Upper lobe of left lung (tissue), 6 donors: ENCODE measurements around the gene NR1H2. TPM values are rescaled to one million over a fixed set of nuclear protein-coding genes. Genes with fewer than 3 reads are reported as not detected.

Experiments used
- ATAC-seq, 2 donors: fragments of 200-7000 bp; cut with Tn5 transposase; one replicate each; pipeline ENCODE4 v1.9.1; 2022; ENCODE audit warnings: mild to moderate bottlenecking in 2 of 2, moderate library complexity in 2 of 2; ENCODE audit not compliant: low FRiP score in 2 of 2
- DNase-seq, 2 donors: peaks; one replicate each; pipeline ENCODE4 v3.0.0-alpha.2; 2019 to 2020
- H3K27ac ChIP-seq, 4 donors: fragments of 200-600 bp; sonication (generic); one replicate each; pipeline ENCODE4 v1.5.1; 2016 to 2019
- H3K27me3 ChIP-seq, 4 donors: fragments of 200-600 bp; sonication (generic); one replicate each; pipeline ENCODE4 v1.5.1; 2017 to 2019
- H3K36me3 ChIP-seq, 4 donors: fragments of 200-600 bp; sonication (generic); one replicate each; pipeline ENCODE4 v1.5.1; 2016 to 2019
- H3K4me1 ChIP-seq, 4 donors: fragments of 200-600 bp; sonication (generic); one replicate each; pipeline ENCODE4 v1.5.1; 2018 to 2019
- H3K4me3 ChIP-seq, 4 donors: fragments of 200-600 bp; sonication (generic); one replicate each; pipeline ENCODE4 v1.5.1; 2017 to 2019; ENCODE audit warnings: mild to moderate bottlenecking in 2 of 4, moderate library complexity in 1 of 4
- H3K9me3 ChIP-seq, 4 donors: fragments of 200-600 bp; sonication (generic); one replicate each; pipeline ENCODE4 v1.5.1; 2018 to 2019
- EP300 ChIP-seq, 4 donors: sonication (generic); formaldehyde crosslinking; IDR thresholded peaks; one replicate each; pipeline ENCODE4 v1.5.1; 2017; ENCODE audit warnings: antibody characterized with exemption in 4 of 4, control low read depth in 2 of 4
- POLR2A ChIP-seq, 4 donors: fragments of 450-650 bp; IDR thresholded peaks; one replicate each; pipeline ENCODE4 v1.5.1; 2016 to 2017; ENCODE audit warnings: antibody characterized with exemption in 4 of 4, mild to moderate bottlenecking in 2 of 4
- POLR2AphosphoS5 ChIP-seq, 2 donors: sonication (generic); formaldehyde crosslinking; IDR thresholded peaks; one replicate each; pipeline ENCODE4 v1.5.1; 2017; ENCODE audit warnings: antibody characterized with exemption in 2 of 2
- WGBS, 2 donors: methylation state at CpG; one replicate each; pipeline ENCODE4 v1.1.5; 2017 to 2018; 5-methylcytosine and 5-hydroxymethylcytosine counted together
- total RNA-seq, 6 donors: library from RNA; depleted of rRNA in 4 of 6; stranded (reverse); fragments of >200 nt in 4 of 6; gene quantifications; one replicate each; pipeline versions ENCODE4 v1.1.0 to v1.2.1, GENCODE V29; 2016 to 2021
- TF ChIP-seq, protein P1 (sequence below), 6 experiments: fragments of 450-650 bp in 4 of 6; fragments of 200-600 bp in 2 of 6; sonication (generic) in 2 of 6; IDR thresholded peaks; one replicate each; pipeline ENCODE4 v1.5.1; 2016 to 2019; ENCODE audit warnings: antibody characterized with exemption in 6 of 6
- donor health status: DM: no; HTN: no; CAD: no; lungs with moderate emphysema.
- donor health status: DM: no; HTN: yes; CAD: no; lungs with severe emphysema.

Gene NR1H2
- 100 to 1,000 TPM in 4 of 6 donors, 10 to 100 TPM in 2; 98.3 to 170 (median 123) TPM for total RNA-seq

DNA sequence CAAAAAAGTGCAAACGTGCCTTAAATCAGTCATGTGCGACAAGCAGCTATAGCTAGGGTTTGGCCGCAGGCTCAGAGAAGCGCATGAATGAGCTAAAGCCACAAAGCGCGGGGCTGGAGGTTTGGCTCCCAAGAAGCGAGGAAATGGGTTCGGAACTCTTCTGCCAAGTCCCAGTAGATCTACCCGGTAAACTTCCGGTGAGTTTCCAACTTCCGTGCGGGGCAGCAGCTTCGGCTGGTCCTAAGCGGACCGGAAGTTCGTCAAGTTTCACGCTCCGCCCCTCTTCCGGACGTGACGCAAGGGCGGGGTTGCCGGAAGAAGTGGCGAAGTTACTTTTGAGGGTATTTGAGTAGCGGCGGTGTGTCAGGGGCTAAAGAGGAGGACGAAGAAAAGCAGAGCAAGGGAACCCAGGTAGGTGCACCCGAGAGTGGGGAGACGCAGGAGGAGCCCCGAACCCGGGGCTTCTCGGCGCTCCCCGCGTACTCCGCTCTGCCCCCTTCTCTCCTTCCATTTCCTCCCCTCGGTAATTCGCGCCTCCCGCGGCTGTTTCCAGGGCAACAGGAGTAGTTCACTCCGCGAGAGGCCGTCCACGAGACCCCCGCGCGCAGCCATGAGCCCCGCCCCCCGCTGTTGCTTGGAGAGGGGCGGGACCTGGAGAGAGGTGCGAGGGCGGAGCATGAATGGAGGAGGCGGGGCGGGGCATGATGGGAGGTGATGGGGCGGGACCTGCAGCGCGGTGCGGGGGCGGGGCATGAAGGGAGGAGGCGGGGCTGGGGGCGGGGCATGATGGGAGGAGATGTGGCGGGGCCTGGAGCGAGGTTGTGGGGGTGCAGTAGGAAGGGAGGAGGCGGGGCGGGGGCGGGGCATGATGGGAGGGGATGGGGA, at the start of gene NR1H2:
Gene NR1H2 (plus strand): TSS at position 292 of the 885 bp plus-strand sequence. CDS start 1,149 bp downstream, outside the sequence.
- DNase-seq (peak; percentile 94), ATAC-seq (peak; percentile 96)
- Histone ChIP-seq H3K27me3 (no peaks in the 10 kb centered on the region), H3K27ac (peak within 1 kb of the TSS; percentile 97 to 99 (median 98)), H3K4me1 (peaks cover 9 to 35% (median 27%) of the 10 kb centered on the region in 4 donors), H3K4me3 (peak within 1 kb of the TSS; percentile 73 to 87 (median 78)), H3K9me3 (no peaks in the 10 kb centered on the region), H3K36me3 (peaks cover 8 to 43% (median 40%) of the 10 kb centered on the region in 4 donors)
- TF ChIP-seq EP300 (IDR thresholded peaks at IDR 0.05) = peak in 1 of 4 donors; percentile 79
- TF ChIP-seq POLR2A (IDR thresholded peaks at IDR 0.05) = peak in 3 of 4 donors; percentile 61 to 93 (median 85)
- TF ChIP-seq, protein P1, sequence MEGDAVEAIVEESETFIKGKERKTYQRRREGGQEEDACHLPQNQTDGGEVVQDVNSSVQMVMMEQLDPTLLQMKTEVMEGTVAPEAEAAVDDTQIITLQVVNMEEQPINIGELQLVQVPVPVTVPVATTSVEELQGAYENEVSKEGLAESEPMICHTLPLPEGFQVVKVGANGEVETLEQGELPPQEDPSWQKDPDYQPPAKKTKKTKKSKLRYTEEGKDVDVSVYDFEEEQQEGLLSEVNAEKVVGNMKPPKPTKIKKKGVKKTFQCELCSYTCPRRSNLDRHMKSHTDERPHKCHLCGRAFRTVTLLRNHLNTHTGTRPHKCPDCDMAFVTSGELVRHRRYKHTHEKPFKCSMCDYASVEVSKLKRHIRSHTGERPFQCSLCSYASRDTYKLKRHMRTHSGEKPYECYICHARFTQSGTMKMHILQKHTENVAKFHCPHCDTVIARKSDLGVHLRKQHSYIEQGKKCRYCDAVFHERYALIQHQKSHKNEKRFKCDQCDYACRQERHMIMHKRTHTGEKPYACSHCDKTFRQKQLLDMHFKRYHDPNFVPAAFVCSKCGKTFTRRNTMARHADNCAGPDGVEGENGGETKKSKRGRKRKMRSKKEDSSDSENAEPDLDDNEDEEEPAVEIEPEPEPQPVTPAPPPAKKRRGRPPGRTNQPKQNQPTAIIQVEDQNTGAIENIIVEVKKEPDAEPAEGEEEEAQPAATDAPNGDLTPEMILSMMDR (IDR thresholded peaks at IDR 0.05) = no peak
- TF ChIP-seq POLR2AphosphoS5 (IDR thresholded peaks at IDR 0.05) = peak; percentile 90 to 98
- WGBS, 2 donors = 2 to 3% methylated on average over 47 to 52 of the region's 67 CpGs

DNA sequence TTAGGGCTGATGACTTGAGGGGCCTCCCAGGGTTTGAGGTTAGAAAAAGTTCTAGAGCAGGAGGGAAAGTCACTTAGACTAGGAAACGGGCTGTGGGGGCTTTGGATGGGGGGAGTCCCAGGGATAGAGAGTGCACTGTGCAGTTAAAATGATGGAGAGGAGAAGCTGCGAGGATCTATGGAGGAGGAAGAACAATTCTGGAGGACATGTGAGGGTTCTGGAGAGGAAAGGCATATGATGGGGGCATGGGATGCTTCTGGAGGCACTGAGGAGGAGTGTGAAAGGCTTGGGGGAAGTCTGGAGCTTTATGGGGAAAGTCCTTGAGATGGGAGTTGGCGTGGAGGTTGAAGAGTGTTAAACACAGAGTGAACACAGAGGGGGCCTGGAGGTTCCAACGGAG, 49.2 kb upstream of the NR1H2 start:
- Histone ChIP-seq H3K9me3 (peaks cover 0 to 3% (median 0%) of the 10 kb centered on the region in 4 donors), H3K36me3 (peaks cover 0 to 4% (median 0%) of the 10 kb centered on the region in 4 donors)
- 40 to 47% methylated on average over 3 to 4 of the region's 4 CpGs for WGBS, 2 donors

DNA sequence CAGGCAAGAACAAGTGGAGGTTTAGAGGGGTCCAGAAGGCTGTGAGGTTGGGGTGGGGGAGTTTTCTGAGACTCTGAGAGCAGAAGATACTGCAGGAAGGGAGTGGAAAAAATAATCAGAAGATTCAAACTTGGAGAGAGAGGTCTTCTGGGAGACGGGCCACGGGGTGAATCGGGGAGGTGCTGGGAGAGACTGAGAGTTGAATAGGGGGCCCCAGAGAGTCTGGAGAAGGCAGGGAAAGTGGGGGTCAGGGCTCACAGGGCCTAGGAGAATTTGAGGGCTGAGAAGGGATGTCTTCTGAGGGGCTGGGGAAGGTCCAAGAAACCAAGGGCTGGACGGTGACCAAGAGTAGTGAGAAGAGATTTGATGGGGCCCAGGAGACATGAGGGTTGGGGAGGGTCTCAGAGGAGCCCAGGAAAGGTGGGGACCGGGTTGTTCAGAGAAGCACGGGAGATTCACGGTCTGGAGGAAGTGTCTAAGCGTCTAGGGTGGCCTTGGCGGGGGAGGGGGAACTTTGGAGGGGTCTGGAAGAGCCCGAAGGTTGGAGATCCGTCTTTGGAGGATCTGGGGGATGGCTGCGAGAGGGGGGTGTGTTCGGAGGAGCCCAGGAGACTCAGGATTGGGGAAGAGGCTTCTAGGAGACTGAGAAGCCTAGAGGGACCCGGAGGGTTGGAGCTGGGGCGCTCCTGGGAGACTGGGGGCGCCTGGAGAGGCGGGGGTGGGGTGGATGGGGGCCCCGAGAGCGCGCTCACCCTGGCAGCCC, 48.6 kb upstream of the NR1H2 start:
- DNase-seq (no peak), ATAC-seq (no peak)
- Histone ChIP-seq H3K9me3 (peaks cover 0 to 3% (median 0%) of the 10 kb centered on the region in 4 donors), H3K4me3 (peak overlapping the region in 3 of 4 donors; percentile 40 to 51 (median 50)), H3K27ac (no peak overlapping the region), H3K4me1 (peaks cover 41 to 63% (median 51%) of the 10 kb centered on the region in 4 donors), H3K27me3 (peaks cover 0 to 32% (median 1%) of the 10 kb centered on the region in 4 donors), H3K36me3 (peaks cover 0 to 4% (median 0%) of the 10 kb centered on the region in 4 donors)
- TF ChIP-seq, protein P1 (IDR thresholded peaks at IDR 0.05) = no peak
- TF ChIP-seq EP300 (IDR thresholded peaks at IDR 0.05) (no peak), POLR2AphosphoS5 (IDR thresholded peaks at IDR 0.05) (no peak), POLR2A (IDR thresholded peaks at IDR 0.05) (no peak)
- 24 to 29% methylated on average over 15 to 18 of the region's 20 CpGs for WGBS, 2 donors

More for the DNA sequence above, 49.2 kb upstream of the NR1H2 start:
- DNase-seq (no peak), ATAC-seq (no peak)
- Histone ChIP-seq H3K4me1 (peaks cover 36 to 57% (median 45%) of the 10 kb centered on the region in 4 donors), H3K27me3 (peaks cover 0 to 32% (median 1%) of the 10 kb centered on the region in 4 donors), H3K4me3 (no peak overlapping the region), H3K27ac (no peak overlapping the region)
- no peak for TF ChIP-seq POLR2A (IDR thresholded peaks at IDR 0.05)
- TF ChIP-seq EP300 (IDR thresholded peaks at IDR 0.05) = no peak
- TF ChIP-seq, protein P1 (IDR thresholded peaks at IDR 0.05) = no peak
- TF ChIP-seq POLR2AphosphoS5 (IDR thresholded peaks at IDR 0.05) = no peak

DNA sequence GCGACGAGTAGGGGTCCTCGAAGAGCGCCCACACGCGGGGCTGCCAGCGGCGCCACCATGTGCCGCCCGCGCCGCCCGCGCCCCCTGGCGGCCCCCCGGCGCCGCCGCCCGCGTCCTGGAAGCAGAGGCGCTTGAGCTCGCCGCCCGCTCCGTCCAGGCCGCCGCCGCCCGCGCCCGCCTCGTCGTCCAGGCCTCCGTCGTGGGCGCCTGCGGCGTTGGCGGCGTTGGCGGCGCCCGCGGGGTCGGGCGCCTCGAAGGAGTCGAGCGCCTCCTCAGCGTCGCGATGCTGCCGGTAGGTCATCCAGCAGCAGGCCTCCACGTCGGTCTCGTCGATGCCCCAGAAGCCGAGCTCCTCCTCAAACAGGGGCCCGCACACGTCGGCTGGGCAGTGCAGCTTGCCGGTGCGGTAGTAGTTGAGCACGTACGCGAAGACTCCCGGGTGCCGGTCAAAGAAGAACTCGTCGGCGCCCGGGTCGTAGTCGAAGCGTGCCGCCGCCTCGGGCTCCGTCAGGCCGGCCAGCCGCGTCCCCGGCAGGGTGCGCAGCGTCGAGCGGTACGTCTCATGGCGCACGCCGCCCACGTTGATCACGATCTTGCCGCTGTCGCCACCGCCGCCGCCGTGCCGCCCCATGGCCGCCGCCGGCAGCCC, 47.9 kb upstream of the NR1H2 start:
- peak overlapping the region; percentile 22 to 51 (median 45) for H3K4me3 ChIP-seq
- TF ChIP-seq, protein P1 (IDR thresholded peaks at IDR 0.05) = peak; percentile 10 to 50 (median 36)
- no peak for TF ChIP-seq POLR2A (IDR thresholded peaks at IDR 0.05)
- peaks cover 48 to 70% (median 57%) of the 10 kb centered on the region in 4 donors for H3K4me1 ChIP-seq
- peak overlapping the region in 1 of 4 donors; percentile 44 for H3K27ac ChIP-seq
- peaks cover 0 to 3% (median 0%) of the 10 kb centered on the region in 4 donors for H3K9me3 ChIP-seq
- DNase-seq = peak in 1 of 2 donors; percentile 90
- peaks cover 0 to 32% (median 3%) of the 10 kb centered on the region in 4 donors for H3K27me3 ChIP-seq
- 0 to 7% methylated on average over 3 to 55 of the region's 104 CpGs for WGBS, 2 donors
- H3K36me3 ChIP-seq = peaks cover 0 to 2% (median 0%) of the 10 kb centered on the region in 4 donors
- ATAC-seq = no peak
